A549 treated with DMSO at 1 μM for 4 hours (cell line): Measurements from ENCODE around the gene PDCD10. TPM values are rescaled to one million over a fixed set of nuclear protein-coding genes. Genes with fewer than 3 reads are reported as not detected.

Experiments used
- total RNA-seq: library from RNA; stranded (reverse); fragments of 200-300 nt; extraction: Qiagen RNA extraction; gene quantifications from 5 replicates; pipeline ENCODE4 v1.2.3, GENCODE V29; 2022; ENCODE audit warnings: low read depth

PDCD10 gene
- total RNA-seq: 50.7 to 59.9 TPM (median 56.8 TPM) in 5 replicates

DNA sequence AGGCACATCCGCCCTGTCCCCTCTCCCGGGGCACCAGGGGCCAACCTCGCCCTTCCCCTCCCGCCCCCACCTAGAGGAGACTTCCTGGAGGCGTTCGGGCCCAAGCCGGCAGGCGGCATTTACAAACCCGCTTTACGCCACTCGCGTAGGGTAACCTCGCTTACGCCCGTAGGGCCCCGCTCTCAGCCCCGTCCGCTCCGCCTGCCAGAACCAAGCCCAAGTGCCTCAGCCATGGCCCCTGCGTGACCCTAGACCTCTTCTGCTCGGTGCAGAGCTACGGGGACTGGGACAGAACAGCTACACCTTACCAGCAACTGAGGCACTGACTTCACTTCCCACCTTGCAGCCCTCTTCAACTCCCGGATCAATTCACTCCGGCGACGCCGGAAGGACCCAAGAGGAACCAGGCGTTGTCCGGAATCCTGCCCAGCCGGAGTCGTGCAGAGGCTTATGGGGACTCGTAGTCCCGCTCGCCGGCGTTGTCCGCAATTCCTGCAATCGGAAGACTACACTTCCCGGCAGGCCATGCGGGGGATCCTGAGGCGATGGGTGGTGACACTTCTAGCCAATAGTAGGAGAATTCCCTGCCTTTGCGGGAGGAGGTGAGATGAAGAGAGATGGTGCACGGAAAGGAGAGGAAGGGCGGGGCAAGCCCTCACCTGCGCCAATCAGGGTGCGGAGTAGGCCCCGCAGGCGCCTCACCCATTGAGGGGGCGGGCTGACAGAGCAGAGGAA is at the start of gene PDCD10:
Gene PDCD10, minus strand, starts transcription at position 395 of the 735 bp plus-strand sequence. CDS start 14,735 bp downstream, outside the sequence.

GRCh38 chr3:167735233-167736138 is 794 bp upstream of the PDCD10 start, which contains the start of gene SERPINI1:
Gene SERPINI1 (plus strand): TSS chr3:167735721. CDS start chr3:167789129, 53,408 bp downstream.

DNA sequence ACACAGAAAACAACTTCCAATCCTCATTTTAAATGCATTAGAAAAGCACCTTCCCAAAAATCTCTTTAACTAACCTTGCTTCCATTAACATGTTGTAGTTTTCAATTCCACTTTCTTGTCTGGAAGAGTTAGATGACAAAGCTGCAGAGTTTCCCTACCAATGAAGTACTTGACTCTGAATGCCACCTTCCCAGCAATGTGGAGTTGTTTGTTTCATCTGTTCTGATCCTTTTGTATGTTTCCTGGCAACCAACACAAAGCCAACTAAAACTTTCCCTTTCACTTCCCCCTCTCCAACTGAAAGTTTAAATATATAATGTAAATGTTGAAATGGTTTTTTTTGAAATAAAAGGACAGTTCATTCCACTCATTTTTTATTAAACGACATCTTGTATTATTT is 80.9 kb downstream of the PDCD10 start, which contains the start of gene WDR49:
Gene WDR49, minus strand, starts transcription at position 183 of the 400 bp plus-strand sequence. CDS start 517 bp downstream, outside the sequence.

Other genes starting within 250 kb of the PDCD10 start
- not detected in 5 replicates for gene WDR49, start 81.0 kb downstream of the PDCD10 start, total RNA-seq
- 2.4 to 3.8 TPM (median 2.8 TPM) in 5 replicates for gene SERPINI1, start 829 bp upstream of the PDCD10 start, total RNA-seq